ENCODE results near the gene TLN1.

The TLN1 gene, protein sequence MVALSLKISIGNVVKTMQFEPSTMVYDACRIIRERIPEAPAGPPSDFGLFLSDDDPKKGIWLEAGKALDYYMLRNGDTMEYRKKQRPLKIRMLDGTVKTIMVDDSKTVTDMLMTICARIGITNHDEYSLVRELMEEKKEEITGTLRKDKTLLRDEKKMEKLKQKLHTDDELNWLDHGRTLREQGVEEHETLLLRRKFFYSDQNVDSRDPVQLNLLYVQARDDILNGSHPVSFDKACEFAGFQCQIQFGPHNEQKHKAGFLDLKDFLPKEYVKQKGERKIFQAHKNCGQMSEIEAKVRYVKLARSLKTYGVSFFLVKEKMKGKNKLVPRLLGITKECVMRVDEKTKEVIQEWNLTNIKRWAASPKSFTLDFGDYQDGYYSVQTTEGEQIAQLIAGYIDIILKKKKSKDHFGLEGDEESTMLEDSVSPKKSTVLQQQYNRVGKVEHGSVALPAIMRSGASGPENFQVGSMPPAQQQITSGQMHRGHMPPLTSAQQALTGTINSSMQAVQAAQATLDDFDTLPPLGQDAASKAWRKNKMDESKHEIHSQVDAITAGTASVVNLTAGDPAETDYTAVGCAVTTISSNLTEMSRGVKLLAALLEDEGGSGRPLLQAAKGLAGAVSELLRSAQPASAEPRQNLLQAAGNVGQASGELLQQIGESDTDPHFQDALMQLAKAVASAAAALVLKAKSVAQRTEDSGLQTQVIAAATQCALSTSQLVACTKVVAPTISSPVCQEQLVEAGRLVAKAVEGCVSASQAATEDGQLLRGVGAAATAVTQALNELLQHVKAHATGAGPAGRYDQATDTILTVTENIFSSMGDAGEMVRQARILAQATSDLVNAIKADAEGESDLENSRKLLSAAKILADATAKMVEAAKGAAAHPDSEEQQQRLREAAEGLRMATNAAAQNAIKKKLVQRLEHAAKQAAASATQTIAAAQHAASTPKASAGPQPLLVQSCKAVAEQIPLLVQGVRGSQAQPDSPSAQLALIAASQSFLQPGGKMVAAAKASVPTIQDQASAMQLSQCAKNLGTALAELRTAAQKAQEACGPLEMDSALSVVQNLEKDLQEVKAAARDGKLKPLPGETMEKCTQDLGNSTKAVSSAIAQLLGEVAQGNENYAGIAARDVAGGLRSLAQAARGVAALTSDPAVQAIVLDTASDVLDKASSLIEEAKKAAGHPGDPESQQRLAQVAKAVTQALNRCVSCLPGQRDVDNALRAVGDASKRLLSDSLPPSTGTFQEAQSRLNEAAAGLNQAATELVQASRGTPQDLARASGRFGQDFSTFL (N-terminal part only)

GRCh38 chr9:35732185-35732799, at the start of gene TLN1, which contains the start of gene CREB3:
Gene TLN1, minus strand, starts transcription at chr9:35732195. Its CDS starts 6,501 bp downstream, at chr9:35725694.
Gene CREB3, plus strand, starts transcription at chr9:35732666. Its CDS starts 107 bp downstream, at chr9:35732773.
- DNase-seq, result peak; percentile 99

DNA sequence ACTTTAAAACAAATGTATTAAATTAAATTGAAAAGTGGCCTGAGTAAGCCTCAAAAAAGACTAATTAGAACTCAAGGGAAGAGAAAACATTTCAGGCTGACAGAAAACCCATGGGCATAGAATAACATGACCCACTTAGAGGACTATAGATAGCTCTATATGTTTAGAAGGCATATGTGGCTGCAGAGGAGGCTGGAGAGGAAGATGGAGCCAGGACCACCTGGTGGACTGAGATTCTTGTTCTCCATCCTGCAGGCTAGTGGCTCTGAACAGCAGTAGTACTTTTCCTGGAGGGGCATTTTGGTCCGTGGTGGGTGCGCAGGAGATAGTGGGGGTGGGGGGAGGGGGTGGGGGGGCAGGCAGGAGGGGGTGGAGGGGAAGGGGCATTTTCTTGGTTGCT, 49.1 kb upstream of the TLN1 start:
- no peak for DNase-seq

DNA sequence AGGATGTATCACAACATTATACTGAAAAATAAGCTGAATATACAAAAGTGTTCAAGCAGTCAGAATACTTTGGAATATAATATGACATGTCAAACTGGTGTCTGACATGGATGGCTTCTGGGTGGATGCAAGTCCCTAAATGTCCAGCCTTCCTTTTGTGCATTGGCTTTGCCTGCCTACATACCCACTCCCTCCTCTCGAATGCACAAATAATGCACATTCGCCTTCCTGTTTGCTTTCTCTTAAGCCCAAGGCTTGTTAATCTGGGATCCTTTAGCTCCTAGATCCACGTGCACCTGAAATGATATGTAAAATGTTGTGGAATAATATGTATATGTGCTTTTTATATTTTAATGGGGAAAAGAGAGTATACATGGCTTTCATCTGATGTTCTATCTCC, 46.5 kb upstream of the TLN1 start:
- DNase-seq, result no peak

DNA sequence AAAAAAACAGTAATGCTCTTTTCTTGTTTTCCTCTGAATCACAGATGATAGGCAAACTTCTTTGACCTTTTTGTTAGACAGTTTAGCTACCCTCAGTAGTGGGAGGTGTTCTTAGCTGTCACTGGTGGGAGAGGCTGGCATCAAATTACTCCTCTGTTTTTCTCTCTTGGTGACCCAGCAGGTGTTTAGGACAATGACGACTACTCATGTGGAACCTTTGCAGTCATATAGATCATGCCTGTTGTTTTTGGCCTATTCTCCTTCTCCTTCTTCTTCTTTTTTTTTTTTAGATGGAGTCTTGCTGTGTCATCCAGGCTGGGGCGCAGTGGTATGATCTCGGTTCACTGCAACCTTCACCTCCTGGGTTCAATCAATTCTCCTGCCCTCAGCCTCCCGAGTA, 44.0 kb upstream of the TLN1 start:
- DNase-seq, result peak; percentile 68 to 92

GRCh38 chr9:35774907-35775635, 43.1 kb upstream of the TLN1 start:
- DNase-seq, result peak in 1 of 2 experiments; percentile 65

DNA sequence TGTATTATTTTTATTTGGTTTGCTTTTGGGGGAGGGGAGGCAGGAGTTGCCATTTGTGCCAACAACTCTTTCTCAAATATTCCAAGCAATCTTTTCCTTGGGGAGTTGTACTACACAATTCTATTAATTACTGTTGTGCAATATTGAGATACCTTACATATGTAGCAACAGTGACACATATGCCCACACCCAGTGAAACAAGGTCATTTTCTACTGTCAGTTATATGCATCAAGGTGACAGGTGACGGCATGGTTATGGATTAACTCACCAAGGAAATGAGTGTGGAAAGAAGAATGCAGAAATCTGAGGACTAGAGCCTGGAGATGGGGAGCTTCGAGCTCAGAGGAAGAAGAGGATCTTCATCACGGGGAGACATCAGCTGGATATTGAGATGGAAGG, 39.9 kb upstream of the TLN1 start:
- peak in 1 of 2 experiments; percentile 73 for DNase-seq

DNA sequence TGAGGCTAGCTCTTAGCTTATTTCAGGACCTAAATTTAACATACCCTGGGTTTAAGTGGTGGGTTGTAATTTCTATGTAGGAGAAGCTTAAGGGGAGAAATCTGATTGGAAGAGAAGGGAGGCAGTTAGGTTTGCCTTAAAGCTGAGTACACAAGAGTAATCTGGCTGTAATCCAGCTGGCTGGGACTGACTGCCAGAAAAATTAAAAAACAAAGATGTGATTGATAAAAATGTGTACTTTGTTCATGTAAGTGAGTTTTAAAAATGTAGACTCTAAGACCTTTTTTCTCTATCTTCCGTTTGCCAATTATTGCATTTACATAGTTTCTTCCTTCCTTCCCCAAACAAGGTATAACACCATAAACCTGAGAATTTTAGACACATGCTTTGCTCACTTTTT, 39.5 kb upstream of the TLN1 start:
- peak; percentile 87 to 97 for DNase-seq

- peak in 1 of 2 experiments; percentile 62 for DNase-seq
Observed at GRCh38 chr9:35771075-35771433, 39.1 kb upstream of the TLN1 start.

- DNase-seq, result no peak
Observed at GRCh38 chr9:35769763-35770162, 37.8 kb upstream of the TLN1 start.

DNA sequence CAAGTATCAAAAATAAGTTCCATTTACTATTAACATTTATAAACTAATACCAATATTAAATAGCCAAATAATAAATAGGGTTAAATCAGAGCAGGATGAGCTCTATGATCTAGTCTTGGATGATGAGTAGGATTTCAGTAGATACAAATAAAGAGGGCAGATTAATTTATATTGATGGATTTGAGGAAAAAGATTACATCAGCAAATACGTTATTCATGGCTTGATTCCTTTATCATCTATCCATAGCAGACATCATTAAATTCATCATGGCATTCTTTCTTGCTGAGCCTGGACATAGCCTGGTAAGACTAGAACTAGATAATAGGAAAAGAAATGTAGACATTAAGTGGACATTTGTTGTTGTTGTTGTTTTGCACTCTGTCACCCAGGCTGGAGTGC, 35.5 kb upstream of the TLN1 start:
- no peak for DNase-seq

GRCh38 chr9:35766997-35767396, 35.0 kb upstream of the TLN1 start:
- no peak for DNase-seq

DNA sequence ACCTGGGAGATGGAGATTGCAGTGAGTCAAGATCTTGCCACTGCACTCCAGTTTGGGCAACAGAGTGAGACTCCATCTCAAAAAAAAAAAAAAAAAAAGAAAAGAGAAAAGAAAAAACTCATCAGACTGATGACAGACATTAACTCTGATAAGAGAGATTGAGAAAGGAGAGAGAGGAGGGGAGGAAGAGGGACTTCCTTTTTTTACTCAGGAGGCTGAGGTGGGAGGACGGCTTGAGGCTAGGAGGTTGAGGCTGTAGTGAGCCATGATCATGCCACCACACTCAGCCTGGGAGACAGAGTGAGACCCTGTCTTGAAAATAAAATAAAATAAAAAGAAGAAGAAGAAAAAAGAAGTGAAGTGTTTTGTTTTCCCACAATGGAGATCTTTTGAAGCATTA, 31.8 kb upstream of the TLN1 start:
- DNase-seq, result no peak

DNA sequence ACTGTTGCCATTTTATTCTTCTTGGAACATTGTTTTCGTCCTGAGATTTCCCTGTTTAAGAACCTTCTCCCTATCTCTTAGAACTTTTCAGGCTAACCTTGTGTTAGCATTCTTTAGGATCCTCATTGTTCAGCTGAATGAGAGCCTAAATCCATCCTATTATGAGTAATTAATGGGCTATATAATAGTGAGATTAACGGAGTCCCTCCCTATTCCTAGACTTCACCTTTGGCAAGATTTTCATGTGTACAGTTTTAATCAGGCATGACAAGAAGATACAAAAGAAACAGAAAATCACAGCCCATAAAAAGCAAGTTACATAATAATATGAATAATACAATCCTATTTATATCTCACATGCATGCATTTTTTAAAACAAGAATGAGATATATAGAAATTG, 31.2 kb upstream of the TLN1 start:
- DNase-seq, result no peak

DNA sequence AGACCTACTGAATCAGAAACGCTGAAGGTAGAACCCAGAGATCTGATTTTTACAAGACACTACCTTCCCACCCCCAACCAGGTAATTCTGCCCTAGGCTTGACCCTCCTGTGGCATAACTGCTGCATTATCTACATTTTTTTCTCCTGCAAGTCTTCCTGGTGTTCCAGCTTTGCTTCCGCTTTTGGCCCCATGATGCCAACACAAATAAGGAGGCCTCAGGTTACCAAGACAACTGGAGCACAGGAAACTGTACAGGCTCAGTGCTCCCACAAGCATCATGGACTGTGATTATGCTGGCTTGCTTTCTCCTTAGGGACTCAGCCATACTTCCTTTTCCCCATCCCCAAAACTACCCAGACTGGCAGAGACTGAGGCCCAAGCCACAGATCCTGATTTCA, 28.7 kb upstream of the TLN1 start:
- peak; percentile 67 to 94 for DNase-seq

- no peak for DNase-seq
Observed at GRCh38 chr9:35759795-35760194, 27.8 kb upstream of the TLN1 start.

DNA sequence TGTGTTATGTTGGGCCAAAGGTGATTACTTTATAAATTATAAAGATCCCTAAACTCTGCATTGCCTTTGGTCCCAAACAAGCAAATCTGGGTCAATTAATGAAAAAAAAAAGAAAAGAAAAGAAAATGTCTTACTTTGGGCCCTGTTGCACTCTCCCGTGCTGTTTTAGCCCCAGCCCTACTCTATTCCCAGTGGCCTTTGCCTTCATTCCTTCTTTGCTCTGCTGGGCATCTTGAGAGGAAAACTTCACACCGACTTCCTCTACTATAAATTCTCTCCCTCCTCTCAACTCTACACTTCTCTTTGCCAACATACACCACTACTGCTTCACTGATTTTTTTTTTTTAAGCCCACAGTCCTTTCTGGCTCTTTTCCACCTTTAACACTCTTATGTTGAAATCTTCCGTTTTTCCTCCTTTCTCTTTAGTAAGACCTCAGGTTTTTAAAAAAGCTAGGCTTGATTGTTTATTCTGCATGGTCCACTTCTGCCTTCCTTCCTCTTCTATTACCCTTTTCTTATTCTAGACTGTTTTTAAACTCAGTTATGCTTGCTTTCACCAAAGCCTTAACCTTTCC, 26.6 kb upstream of the TLN1 start:
- no peak for DNase-seq

- DNase-seq, result no peak
Observed at GRCh38 chr9:35757892-35758275, 25.9 kb upstream of the TLN1 start.

DNA sequence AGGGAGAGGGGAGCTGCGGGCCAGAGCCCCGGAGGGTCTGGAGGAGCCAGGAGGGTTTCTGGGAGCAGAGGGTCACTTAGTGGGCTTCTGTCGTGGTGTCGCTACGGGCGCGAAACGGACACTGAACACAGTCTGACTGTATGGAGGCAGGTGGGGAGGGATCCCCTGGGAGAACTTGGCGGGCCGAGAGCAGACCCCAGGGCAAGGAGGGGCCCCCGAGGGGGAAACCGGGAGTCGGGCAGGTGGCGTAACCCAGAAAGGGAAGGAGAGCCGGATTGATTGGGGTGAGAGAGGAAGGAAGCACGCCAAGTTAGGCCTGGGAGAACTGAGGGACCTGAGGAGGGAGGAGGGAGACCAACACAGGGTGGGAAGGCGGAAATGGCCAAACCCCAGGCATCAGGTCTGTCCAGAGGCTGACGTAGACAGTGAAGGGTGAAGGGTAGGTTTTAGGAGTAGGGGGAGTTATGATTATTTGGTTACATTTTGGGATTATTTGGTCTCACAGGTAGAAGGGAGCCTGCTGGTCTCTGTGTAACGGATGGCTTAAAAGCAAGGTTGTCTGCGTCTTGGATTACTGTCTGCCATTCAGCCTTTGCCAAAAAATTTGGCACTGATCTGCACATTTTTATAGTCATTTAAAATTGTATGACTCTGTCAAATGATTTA, 25.4 kb upstream of the TLN1 start:
- peak; percentile 73 to 79 for DNase-seq

GRCh38 chr9:35756275-35757225, 24.6 kb upstream of the TLN1 start:
- peak; percentile 82 to 91 for DNase-seq

DNA sequence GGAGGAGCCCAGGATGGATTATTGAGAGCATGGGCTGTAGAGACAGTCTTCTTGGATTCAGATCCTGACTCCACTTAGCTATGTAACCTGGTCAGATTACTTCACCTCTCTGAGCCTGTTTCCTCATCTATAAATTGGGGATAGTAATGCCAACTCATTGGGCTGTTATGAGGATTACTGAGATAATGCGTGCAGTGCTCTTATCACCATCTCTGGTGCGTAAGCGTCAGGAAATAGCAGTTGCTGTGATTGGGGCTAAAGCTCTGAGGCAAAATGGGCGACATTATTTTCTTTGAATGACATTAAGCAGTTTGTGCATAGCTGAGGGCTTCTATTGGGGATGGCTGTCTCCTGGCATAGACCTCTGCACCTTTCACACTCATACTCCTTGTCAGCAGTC, 23.1 kb upstream of the TLN1 start:
- no peak for DNase-seq
